H1 (cell line): ENCODE results near the gene ARAP2. TPM values are rescaled to one million over a fixed set of nuclear protein-coding genes. Genes with fewer than 3 reads are reported as not detected.

Source experiments
- CTCF ChIA-PET: fragments of 300-600 bp; sonication (Branson Sonifier 250); formaldehyde crosslinking; loops from one replicate; lab custom pipeline; 2021; ENCODE audit not compliant: partially characterized antibody; lab: Charles Lee
- POLR2A ChIA-PET: fragments of 300-600 bp; sonication (Branson Sonifier 250); formaldehyde crosslinking; loops from one replicate; lab custom pipeline; 2021; ENCODE audit warnings: inconsistent platforms; ENCODE audit not compliant: partially characterized antibody; lab: Charles Lee
- DNase-seq, 2 experiments: peaks; one replicate each; pipeline versions ENCODE4 v3.0.0 to v3.0.0-alpha.2; 2010 to 2022; ENCODE audit warnings: low spot score in 2 of 2, low read depth in 1 of 2, mixed read lengths in 1 of 2
- FAIRE-seq: peaks from 2 replicates; lab custom pipeline; 2011; peaks lifted over from hg19 to GRCh38; lab: Jason Lieb, UNC
- H2AFZ ChIP-seq: 2 replicates; pipeline ENCODE4 v1.8.1; 2012; ENCODE audit warnings: low read length, inconsistent platforms
- H2AK5ac ChIP-seq: 2 replicates; pipeline ENCODE4 v1.6.1; 2013; ENCODE audit warnings: low read depth, low read length
- H2BK120ac ChIP-seq: replicated peaks from 2 replicates; pipeline ENCODE3; 2013; ENCODE audit warnings: low read depth, low read length, inconsistent platforms
- H2BK12ac ChIP-seq: 2 replicates; pipeline ENCODE4 v1.6.1; 2013; ENCODE audit warnings: low read depth, low read length
- H2BK15ac ChIP-seq: 2 replicates; pipeline ENCODE4 v1.6.1; 2013; ENCODE audit warnings: low read length
- H2BK20ac ChIP-seq: 2 replicates; pipeline ENCODE4 v1.6.1; 2013; ENCODE audit warnings: low read length
- H2BK5ac ChIP-seq: 2 replicates; pipeline ENCODE4 v1.6.1; 2013; ENCODE audit warnings: low read depth, low read length
- H3K14ac ChIP-seq: 2 replicates; pipeline ENCODE4 v1.6.1; 2013; ENCODE audit warnings: inconsistent platforms; ENCODE audit not compliant: insufficient read length
- H3K18ac ChIP-seq: 2 replicates; pipeline ENCODE4 v1.6.1; 2013; ENCODE audit warnings: low read length; ENCODE audit errors: extremely low read depth
- H3K23ac ChIP-seq: 2 replicates; pipeline ENCODE4 v1.6.1; 2013; ENCODE audit warnings: inconsistent platforms; ENCODE audit not compliant: insufficient read length
- H3K23me2 ChIP-seq: 2 replicates; pipeline ENCODE4 v1.6.1; 2013; ENCODE audit warnings: low read depth, low read length
- H3K27ac ChIP-seq: 2 replicates; pipeline ENCODE4 v1.6.1; 2011; ENCODE audit warnings: low read depth, low read length, inconsistent platforms
- H3K27me3 ChIP-seq, 4 experiments: replicated peaks in 1 of 4; 1 replicate in 1 of 4; 2 replicates in 3 of 4; pipeline versions ENCODE4 v1.6.1 to v1.8.1; 2011 to 2013; ENCODE audit warnings: low read length in 3 of 4, mild to moderate bottlenecking in 3 of 4, inconsistent platforms in 2 of 4, mixed read lengths in 2 of 4, moderate library complexity in 1 of 4; ENCODE audit not compliant: control insufficient read depth in 3 of 4, insufficient read depth in 3 of 4; ENCODE audit errors: extremely low read depth in 1 of 4
- H3K36me3 ChIP-seq, 4 experiments: 2 replicates each; pipeline versions ENCODE4 v1.6.1 to v1.8.1; 2011 to 2013; ENCODE audit warnings: mild to moderate bottlenecking in 4 of 4, low read length in 3 of 4, moderate library complexity in 2 of 4, control low read depth in 1 of 4, inconsistent platforms in 1 of 4; ENCODE audit not compliant: insufficient read depth in 4 of 4, control insufficient read depth in 2 of 4
- H3K4ac ChIP-seq: replicated peaks from 2 replicates; pipeline ENCODE3; 2013; ENCODE audit warnings: low read length, low read depth, mixed read lengths, inconsistent platforms; ENCODE audit not compliant: insufficient read length
- H3K4me1 ChIP-seq, 4 experiments: replicated peaks in 1 of 4; 1 replicate in 1 of 4; 2 replicates in 3 of 4; pipeline versions ENCODE4 v1.6.1 to v1.8.1; 2011 to 2013; ENCODE audit warnings: low read length in 3 of 4, inconsistent platforms in 2 of 4, mixed read lengths in 1 of 4; ENCODE audit not compliant: insufficient read depth in 4 of 4, control insufficient read depth in 3 of 4
- H3K4me2 ChIP-seq, 2 experiments: 2 replicates each; pipeline versions ENCODE4 v1.6.1 to v1.8.1; 2011 to 2013; ENCODE audit warnings: low read depth in 2 of 2, low read length in 2 of 2, control low read depth in 1 of 2, inconsistent platforms in 1 of 2, mild to moderate bottlenecking in 1 of 2; ENCODE audit not compliant: insufficient read depth in 1 of 2
- H3K4me3 ChIP-seq, 4 experiments: fragments of 200-600, 300-600 bp in 1 of 4; sonication (generic), shearing (Covaris generic), sonication (Bioruptor Twin) in 1 of 4; 2 replicates each; pipeline versions ENCODE4 v1.5.1 to v1.8.1; 2011 to 2016; ENCODE audit warnings: low read length in 4 of 4, low read depth in 3 of 4, control low read depth in 2 of 4, inconsistent platforms in 2 of 4, mild to moderate bottlenecking in 2 of 4, mixed read lengths in 1 of 4, moderate library complexity in 1 of 4; ENCODE audit not compliant: insufficient read depth in 2 of 4; ENCODE audit errors: extremely low read depth in 1 of 4
- H3K56ac ChIP-seq: replicated peaks from 2 replicates; pipeline ENCODE3; 2013; ENCODE audit warnings: low read depth, mild to moderate bottlenecking, mixed read lengths, low read length, inconsistent platforms; ENCODE audit not compliant: insufficient read length
- H3K79me1 ChIP-seq: 2 replicates; pipeline ENCODE4 v1.6.1; 2013; ENCODE audit warnings: low read depth, low read length, control low read depth
- H3K79me2 ChIP-seq, 2 experiments: 2 replicates each; pipeline versions ENCODE4 v1.6.1 to v1.8.1; 2012 to 2013; ENCODE audit warnings: low read length in 2 of 2, mild to moderate bottlenecking in 2 of 2, inconsistent platforms in 1 of 2; ENCODE audit not compliant: insufficient read depth in 2 of 2, control insufficient read depth in 1 of 2
- H3K9ac ChIP-seq, 4 experiments: replicated peaks in 1 of 4; 1 replicate in 1 of 4; 2 replicates in 3 of 4; pipeline versions ENCODE4 v1.6.1 to v1.8.1; 2011 to 2013; ENCODE audit warnings: low read depth in 3 of 4, low read length in 3 of 4, control low read depth in 2 of 4, mild to moderate bottlenecking in 2 of 4, moderate library complexity in 2 of 4, inconsistent platforms in 1 of 4; ENCODE audit errors: extremely low read depth in 1 of 4
- H3K9me3 ChIP-seq, 2 experiments: 2 replicates each; pipeline versions ENCODE4 v1.6.1 to v1.8.1; 2012 to 2013; ENCODE audit warnings: mild to moderate bottlenecking in 2 of 2, moderate library complexity in 2 of 2, control low read depth in 1 of 2, inconsistent platforms in 1 of 2, low read depth in 1 of 2, low read length in 1 of 2, mixed read lengths in 1 of 2; ENCODE audit not compliant: insufficient read depth in 2 of 2
- H4K20me1 ChIP-seq, 2 experiments: replicated peaks in 1 of 2; 2 replicates each; pipeline versions ENCODE3 to v1.8.1; 2011 to 2013; ENCODE audit warnings: inconsistent platforms in 2 of 2, low read length in 2 of 2, mild to moderate bottlenecking in 1 of 2; ENCODE audit not compliant: insufficient read depth in 2 of 2, control insufficient read depth in 1 of 2
- H4K5ac ChIP-seq: 2 replicates; pipeline ENCODE4 v1.6.1; 2013; ENCODE audit warnings: low read length, low read depth, mixed read lengths, inconsistent platforms; ENCODE audit not compliant: insufficient read length
- H4K8ac ChIP-seq: 2 replicates; pipeline ENCODE4 v1.8.0; 2013; ENCODE audit warnings: mild to moderate bottlenecking, moderate library complexity, low read length, inconsistent platforms; ENCODE audit not compliant: insufficient read depth; ENCODE audit errors: extremely low read depth
- H4K91ac ChIP-seq: replicated peaks from 2 replicates; pipeline ENCODE3; 2013; ENCODE audit warnings: low read length, mixed read lengths, inconsistent platforms; ENCODE audit not compliant: insufficient read length
- CHD1 ChIP-seq: IDR thresholded peaks from 2 replicates; pipeline ENCODE4 v1.6.1; 2012; ENCODE audit warnings: low read depth, low read length, improper control_type of control experiment
- CTBP2 ChIP-seq: IDR thresholded peaks from 2 replicates; pipeline ENCODE4 v1.7.0; 2011; ENCODE audit warnings: borderline replicate concordance, mild to moderate bottlenecking, moderate library complexity, mixed read lengths, low read length; ENCODE audit not compliant: insufficient read depth, insufficient read length
- WGBS, 2 experiments: shearing (Covaris generic) in 1 of 2; methylation state at CpG; one replicate each; pipeline versions ENCODE4 v1.1.6 to v1.1.7; 2013 to 2015; ENCODE audit warnings: low lambda C conversion rate in 2 of 2, mixed read lengths in 2 of 2, inconsistent platforms in 1 of 2, low coverage in 1 of 2, missing lambda C conversion rate in 1 of 2; ENCODE audit not compliant: insufficient replicate concordance in 2 of 2, insufficient coverage in 1 of 2, insufficient read length in 1 of 2; ENCODE audit errors: extremely low coverage in 1 of 2, missing lambda C conversion rate in 1 of 2; 5-methylcytosine and 5-hydroxymethylcytosine counted together
- polyA plus RNA-seq, 7 experiments: library from polyadenylated mRNA; depleted of rRNA in 3 of 7; stranded (reverse) in 5 of 7; unstranded in 2 of 7; fragments of >200 nt in 5 of 7; fragments of 200-250 nt in 2 of 7; gene quantifications; 1 replicate in 5 of 7; 2 replicates in 1 of 7; 4 replicates in 1 of 7; pipeline versions ENCODE4 v1.2.1 to v1.2.3, GENCODE V29; 2011 to 2013; ENCODE audit warnings: missing spikeins in 2 of 7, mixed read lengths in 2 of 7
- total RNA-seq: library from RNA; stranded (reverse); fragmentation: NEBNext Ultra II Directional; extraction: Animal tissue kit (Norgen Biotek cat#: 25700); gene quantifications from 2 replicates; pipeline ENCODE4 v1.2.1, GENCODE V29; 2021
- TF ChIP-seq, protein P1 (sequence below), 3 experiments: IDR thresholded peaks; 1 replicate in 2 of 3; 2 replicates in 1 of 3; pipeline versions ENCODE4 v1.5.1 to v1.6.1; 2011; ENCODE audit warnings: low read length in 3 of 3, mild to moderate bottlenecking in 3 of 3, inconsistent platforms in 2 of 3, low read depth in 1 of 3, moderate library complexity in 1 of 3; ENCODE audit not compliant: insufficient read depth in 1 of 3; ENCODE audit errors: control extremely low read depth in 1 of 3

Gene ARAP2
- total and polyA plus RNA-seq, 2 of the 8 experiments (the other 6 are each of a cell fraction or from before 2014, with no cell fraction given), result 0.15 to 2.3 TPM

DNA sequence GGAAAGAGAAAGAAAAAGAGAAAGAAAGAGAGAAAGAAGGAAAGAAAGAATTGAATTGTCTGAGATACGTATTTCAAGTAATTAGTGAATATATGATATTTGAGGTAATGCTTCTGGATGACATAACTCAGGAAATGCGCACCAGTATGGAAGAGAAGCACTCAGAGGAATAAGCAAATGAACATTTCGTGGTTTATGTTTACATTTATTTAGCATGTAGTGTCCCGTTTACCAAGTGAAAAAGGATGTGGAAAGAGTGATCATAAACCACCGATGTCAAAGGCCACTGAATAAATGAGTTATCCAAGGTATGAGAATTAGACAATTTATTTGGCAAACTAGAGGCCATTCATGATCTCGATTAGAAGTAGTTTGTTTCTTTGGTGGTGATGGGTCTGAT is 200.4 kb downstream of the ARAP2 start:
- Histone ChIP-seq H3K27me3 (no peaks in the 10 kb centered on the region), H3K56ac (no peak overlapping the region), H2BK20ac (no peak overlapping the region), H2BK12ac (no peak overlapping the region), H3K14ac (no peak overlapping the region), H2AFZ (no peak overlapping the region), H4K5ac (no peak overlapping the region), H3K18ac (no peak overlapping the region), H3K9ac (no peak overlapping the region), H2BK15ac (no peak overlapping the region), H4K91ac (no peak overlapping the region), H3K27ac (no peak overlapping the region), H3K9me3 (no peaks in the 10 kb centered on the region), H3K4ac (no peak overlapping the region), H3K4me1 (no peaks in the 10 kb centered on the region), H4K8ac (no peak overlapping the region), H4K20me1 (no peaks in the 10 kb centered on the region), H3K23me2 (no peaks in the 10 kb centered on the region), H2BK120ac (no peak overlapping the region), H3K79me1 (no peaks in the 10 kb centered on the region), H3K4me2 (no peak overlapping the region), H3K79me2 (no peaks in the 10 kb centered on the region), H3K4me3 (no peak overlapping the region), H3K36me3 (no peaks in the 10 kb centered on the region), H3K23ac (no peak overlapping the region), H2BK5ac (no peak overlapping the region), H2AK5ac (no peak overlapping the region)
- POLR2A ChIA-PET, result no interaction called here
- CTCF ChIA-PET, result interaction anchor here (0.5 kb wide), 1 partner anchor 41 kb away, joined by 4 read pairs; no protein-coding TSS in a partner anchor
- no peak for TF ChIP-seq CHD1
- TF ChIP-seq, protein P1, sequence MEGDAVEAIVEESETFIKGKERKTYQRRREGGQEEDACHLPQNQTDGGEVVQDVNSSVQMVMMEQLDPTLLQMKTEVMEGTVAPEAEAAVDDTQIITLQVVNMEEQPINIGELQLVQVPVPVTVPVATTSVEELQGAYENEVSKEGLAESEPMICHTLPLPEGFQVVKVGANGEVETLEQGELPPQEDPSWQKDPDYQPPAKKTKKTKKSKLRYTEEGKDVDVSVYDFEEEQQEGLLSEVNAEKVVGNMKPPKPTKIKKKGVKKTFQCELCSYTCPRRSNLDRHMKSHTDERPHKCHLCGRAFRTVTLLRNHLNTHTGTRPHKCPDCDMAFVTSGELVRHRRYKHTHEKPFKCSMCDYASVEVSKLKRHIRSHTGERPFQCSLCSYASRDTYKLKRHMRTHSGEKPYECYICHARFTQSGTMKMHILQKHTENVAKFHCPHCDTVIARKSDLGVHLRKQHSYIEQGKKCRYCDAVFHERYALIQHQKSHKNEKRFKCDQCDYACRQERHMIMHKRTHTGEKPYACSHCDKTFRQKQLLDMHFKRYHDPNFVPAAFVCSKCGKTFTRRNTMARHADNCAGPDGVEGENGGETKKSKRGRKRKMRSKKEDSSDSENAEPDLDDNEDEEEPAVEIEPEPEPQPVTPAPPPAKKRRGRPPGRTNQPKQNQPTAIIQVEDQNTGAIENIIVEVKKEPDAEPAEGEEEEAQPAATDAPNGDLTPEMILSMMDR (IDR thresholded peaks at IDR 0.05; ENCODE audit: control extremely low read depth in 1 of 3, insufficient read depth in 1 of 3, low read depth in 1 of 3, low read length in 3 of 3), result no peak
- TF ChIP-seq CTBP2, result no peak
- FAIRE-seq (no peak), DNase-seq (no peak)
- WGBS, 2 experiments, result 89% methylated on average over 6 of the region's 6 CpGs; no CpG with 5 or more reads in 1 of the 2 experiments
